Measurements from ENCODE around the gene LRRC63. TPM values are rescaled to one million over a fixed set of nuclear protein-coding genes. Genes with fewer than 3 reads are reported as not detected.
A peak's percentile ranks its signal among the peaks of the same experiment; 100 is the strongest.

LRRC63 gene
- total RNA-seq, 1 donor from 2014 or later: not detected

DNA sequence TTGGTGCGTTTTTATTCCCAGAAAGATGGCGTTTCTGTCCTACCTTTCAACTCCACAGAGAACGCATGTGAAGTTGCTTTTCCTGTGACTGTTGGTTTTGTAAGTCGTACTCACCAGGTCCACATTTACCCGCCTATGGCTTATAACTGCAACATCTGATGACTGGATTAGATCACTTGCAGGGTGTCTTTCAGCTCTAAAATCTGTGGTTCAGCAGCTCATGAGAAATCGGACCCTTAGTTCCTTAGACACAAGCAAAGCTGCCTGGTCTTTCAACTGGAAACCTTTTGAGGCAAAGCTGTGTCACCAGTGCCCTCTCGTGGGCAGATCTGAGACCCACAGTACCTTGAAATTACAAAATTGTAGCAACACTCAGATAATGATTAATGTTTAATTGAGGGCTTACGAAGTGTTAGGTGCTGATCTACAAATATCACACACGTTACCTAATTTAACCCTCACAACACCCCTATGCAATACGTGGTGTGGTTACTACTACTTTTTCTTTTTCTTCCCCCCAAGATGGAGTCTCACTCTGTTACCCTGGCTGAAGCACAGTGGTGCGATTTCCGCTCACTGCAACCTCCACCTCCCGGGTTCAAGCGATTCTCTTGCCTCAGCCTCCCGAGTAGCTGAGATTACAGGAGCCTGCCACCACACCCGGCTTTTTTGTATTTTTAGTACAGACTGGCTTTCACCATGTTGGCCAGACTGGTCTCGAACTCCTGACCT is 109.9 kb downstream of the LRRC63 start:
- H3K4me1 ChIP-seq: no peaks in the 10 kb centered on the region
- intact Hi-C loops (cut with DNase I): no loop called here
- no peak overlapping the region for H3K27ac ChIP-seq
- no peak overlapping the region for H3K4me3 ChIP-seq
- DNase-seq (ENCODE audit: low spot score in 2 of 2): peak in 1 of 2 donors; percentile 78
- no peaks in the 10 kb centered on the region for H3K9me3 ChIP-seq
- H3K36me3 ChIP-seq: no peaks in the 10 kb centered on the region
- TF ChIP-seq, protein P1, sequence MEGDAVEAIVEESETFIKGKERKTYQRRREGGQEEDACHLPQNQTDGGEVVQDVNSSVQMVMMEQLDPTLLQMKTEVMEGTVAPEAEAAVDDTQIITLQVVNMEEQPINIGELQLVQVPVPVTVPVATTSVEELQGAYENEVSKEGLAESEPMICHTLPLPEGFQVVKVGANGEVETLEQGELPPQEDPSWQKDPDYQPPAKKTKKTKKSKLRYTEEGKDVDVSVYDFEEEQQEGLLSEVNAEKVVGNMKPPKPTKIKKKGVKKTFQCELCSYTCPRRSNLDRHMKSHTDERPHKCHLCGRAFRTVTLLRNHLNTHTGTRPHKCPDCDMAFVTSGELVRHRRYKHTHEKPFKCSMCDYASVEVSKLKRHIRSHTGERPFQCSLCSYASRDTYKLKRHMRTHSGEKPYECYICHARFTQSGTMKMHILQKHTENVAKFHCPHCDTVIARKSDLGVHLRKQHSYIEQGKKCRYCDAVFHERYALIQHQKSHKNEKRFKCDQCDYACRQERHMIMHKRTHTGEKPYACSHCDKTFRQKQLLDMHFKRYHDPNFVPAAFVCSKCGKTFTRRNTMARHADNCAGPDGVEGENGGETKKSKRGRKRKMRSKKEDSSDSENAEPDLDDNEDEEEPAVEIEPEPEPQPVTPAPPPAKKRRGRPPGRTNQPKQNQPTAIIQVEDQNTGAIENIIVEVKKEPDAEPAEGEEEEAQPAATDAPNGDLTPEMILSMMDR (IDR thresholded peaks at IDR 0.05): peak; percentile 55 to 71 (median 68)
- H3K27me3 ChIP-seq: no peaks in the 10 kb centered on the region

DNA sequence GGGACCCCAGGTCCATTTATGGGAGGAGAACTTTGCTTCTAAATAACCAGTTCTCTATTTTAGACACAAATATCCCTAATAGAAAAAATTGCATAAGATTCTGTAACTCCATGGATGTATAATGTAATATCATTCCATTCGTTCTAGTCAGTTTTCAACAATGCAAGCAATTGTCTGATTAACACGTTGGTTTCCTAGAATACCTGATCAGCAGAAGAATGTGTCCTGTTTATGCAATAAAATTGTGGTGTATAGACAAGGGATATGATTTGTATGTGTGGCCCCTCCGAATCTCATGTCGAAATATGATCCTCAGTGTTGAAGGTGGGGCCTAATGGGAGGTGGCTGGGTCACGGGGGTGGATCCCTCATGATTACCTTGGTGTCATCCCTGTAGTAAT is 113.2 kb downstream of the LRRC63 start:
- no peak for DNase-seq (ENCODE audit: low spot score in 2 of 2)
- Histone ChIP-seq H3K27ac (no peak overlapping the region), H3K36me3 (no peaks in the 10 kb centered on the region), H3K4me3 (no peak overlapping the region), H3K27me3 (no peaks in the 10 kb centered on the region), H3K9me3 (no peaks in the 10 kb centered on the region), H3K4me1 (no peaks in the 10 kb centered on the region)
- intact Hi-C loops (cut with DNase I): no loop called here
- TF ChIP-seq, protein P1 (IDR thresholded peaks at IDR 0.05): no peak

Other genes starting within 250 kb of the LRRC63 start
- gene ZC3H13, start 159.2 kb upstream of the LRRC63 start, total RNA-seq: 25.8 TPM
- gene CPB2, start 106.9 kb upstream of the LRRC63 start, total RNA-seq: not detected
- gene LCP1, start 29.8 kb upstream of the LRRC63 start, total RNA-seq: 78.0 TPM
- gene RUBCNL, start 175.3 kb downstream of the LRRC63 start, total RNA-seq: 2.4 TPM

All from ascending aorta (tissue), 2 donors.